Cardiac fibroblast (primary cell): Measurements from ENCODE around the gene C16orf90.

Experiments
- DNase-seq, 2 donors: peaks; one replicate each; pipeline versions ENCODE4 v3.0.0 to v3.0.0-alpha.2; 2010; ENCODE audit warnings: low read depth in 2 of 2
- H3K4me3 ChIP-seq, 2 donors: replicated peaks in 1 of 2; 1 replicate in 1 of 2; 2 replicates in 1 of 2; pipeline ENCODE4 v1.5.1; 2011; ENCODE audit warnings: low read depth in 2 of 2, low read length in 2 of 2, mild to moderate bottlenecking in 2 of 2, moderate library complexity in 1 of 2
- TF ChIP-seq, protein P1 (sequence below): IDR thresholded peaks from one replicate; pipeline ENCODE4 v1.5.1; 2011; ENCODE audit warnings: low read depth, mild to moderate bottlenecking, low read length, inconsistent platforms

C16orf90 gene

DNA sequence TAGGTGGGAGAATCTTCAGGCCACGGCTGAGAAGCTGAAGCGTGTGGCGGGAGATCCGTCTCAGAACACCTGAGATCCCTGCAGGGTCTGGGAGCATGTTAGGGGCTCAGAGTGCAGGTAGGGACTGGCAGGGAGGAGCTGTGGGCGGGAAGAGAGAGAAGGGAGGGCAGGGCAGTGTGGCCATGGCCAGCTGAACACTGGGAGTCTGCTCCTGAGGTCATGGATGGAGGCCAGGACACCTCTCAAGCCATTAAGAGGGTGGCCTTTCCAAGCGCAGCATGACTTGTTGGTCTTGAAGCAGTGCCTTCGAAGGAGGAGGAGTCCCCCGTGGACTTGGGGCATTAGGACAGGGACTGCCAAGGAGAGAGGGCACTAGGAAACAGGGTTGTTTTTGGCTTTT lies 28.1 kb downstream of the C16orf90 start:
- H3K4me3 ChIP-seq = no peak overlapping the region
- TF ChIP-seq, protein P1, sequence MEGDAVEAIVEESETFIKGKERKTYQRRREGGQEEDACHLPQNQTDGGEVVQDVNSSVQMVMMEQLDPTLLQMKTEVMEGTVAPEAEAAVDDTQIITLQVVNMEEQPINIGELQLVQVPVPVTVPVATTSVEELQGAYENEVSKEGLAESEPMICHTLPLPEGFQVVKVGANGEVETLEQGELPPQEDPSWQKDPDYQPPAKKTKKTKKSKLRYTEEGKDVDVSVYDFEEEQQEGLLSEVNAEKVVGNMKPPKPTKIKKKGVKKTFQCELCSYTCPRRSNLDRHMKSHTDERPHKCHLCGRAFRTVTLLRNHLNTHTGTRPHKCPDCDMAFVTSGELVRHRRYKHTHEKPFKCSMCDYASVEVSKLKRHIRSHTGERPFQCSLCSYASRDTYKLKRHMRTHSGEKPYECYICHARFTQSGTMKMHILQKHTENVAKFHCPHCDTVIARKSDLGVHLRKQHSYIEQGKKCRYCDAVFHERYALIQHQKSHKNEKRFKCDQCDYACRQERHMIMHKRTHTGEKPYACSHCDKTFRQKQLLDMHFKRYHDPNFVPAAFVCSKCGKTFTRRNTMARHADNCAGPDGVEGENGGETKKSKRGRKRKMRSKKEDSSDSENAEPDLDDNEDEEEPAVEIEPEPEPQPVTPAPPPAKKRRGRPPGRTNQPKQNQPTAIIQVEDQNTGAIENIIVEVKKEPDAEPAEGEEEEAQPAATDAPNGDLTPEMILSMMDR = no peak
- no peak for DNase-seq

DNA sequence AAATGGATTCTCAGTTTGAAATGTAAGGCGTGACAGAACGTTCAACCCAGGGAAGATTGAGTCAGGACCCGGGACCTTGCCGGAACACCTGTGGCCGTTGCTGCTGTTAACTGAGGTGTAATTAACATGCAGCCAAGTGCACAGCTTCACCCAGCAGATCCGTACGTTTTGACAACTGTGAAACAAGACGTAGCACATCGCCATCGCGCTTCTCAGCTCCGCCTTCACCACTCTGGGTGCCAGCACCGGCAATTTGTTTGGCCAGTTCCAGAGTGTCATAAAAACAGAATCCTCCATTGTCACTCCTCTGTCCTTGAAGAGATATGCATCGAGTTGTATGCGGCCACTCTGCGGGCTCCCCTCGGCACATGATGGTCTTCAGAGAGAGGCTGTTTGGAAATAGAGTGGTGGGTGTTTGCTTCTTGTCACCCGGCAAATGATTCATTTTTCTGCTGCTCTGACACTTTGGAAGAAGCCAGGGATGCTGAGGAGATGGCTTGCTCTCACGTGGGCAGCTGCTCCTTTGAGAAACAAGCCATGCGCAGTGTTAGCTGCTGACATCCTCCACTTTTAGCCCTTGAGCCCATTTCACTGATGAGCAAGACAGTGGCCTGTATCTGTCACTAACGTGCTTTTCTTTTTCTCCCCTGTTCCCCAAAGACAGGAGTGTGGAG lies 29.2 kb downstream of the C16orf90 start:
- no peak overlapping the region for H3K4me3 ChIP-seq
- TF ChIP-seq, protein P1 = no peak
- DNase-seq = no peak

DNA sequence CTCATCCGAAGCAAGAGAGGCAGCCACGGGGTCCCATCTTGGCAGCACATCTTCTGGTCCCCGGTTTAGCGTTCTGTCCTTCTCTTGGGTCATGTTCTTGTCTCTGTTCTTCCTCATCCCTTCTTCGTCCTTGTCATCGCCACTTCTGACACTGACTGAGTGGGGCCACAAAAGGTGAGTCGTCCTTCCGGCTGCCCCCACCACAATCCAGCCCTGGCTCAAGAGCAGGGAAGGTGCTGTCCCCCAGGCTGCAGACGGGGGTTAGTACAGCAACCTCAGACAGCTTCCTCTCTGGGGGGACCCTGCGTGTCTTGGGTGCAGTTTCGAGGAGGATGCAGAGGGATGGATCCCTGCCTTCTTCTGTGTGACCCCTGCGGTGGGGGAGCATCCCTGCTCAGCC lies 30.0 kb downstream of the C16orf90 start:
- TF ChIP-seq, protein P1 = no peak
- no peak overlapping the region for H3K4me3 ChIP-seq
- no peak for DNase-seq

DNA sequence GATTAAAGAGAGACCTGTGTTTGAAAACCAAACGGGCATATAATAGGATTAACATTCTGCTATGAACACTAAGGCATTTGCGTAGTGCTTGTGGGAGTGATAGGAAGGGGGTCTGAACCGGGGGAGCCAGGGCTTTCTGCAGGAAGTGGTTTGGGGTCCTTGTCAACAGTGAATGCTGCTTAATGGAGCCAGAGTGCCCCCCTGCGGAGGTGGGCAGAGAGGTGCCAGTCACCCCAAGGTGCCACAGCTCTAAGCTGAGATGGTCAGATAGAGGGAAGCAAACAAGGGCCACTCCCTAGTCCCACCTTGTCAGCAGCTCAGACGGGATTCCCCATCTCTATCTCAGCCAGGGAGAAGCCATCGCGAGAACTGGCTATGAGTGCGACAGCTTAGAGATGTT lies 34.1 kb downstream of the C16orf90 start:
- no peak overlapping the region for H3K4me3 ChIP-seq
- no peak for DNase-seq
- TF ChIP-seq, protein P1 = no peak

DNA sequence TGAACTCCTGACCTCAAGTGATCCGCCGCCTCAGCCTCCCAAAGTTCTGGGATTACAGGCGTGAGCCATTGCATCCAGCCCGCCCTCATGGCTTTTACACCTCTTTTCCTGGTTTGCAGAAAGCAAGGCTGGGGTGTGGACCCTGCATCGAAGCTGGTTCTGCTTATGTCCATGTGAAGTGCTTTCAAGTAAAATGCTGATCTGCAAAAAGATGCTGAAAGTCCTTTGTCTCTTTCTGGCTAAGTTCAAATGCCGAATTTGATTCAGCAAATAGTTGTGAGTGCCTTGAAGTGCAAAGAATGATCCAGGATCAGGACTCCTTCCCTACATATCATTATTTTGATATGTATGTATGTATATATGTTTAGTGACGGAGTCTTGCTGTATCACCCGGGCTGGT lies 34.7 kb downstream of the C16orf90 start:
- DNase-seq = no peak
- TF ChIP-seq, protein P1 = no peak
- no peak overlapping the region for H3K4me3 ChIP-seq

DNA sequence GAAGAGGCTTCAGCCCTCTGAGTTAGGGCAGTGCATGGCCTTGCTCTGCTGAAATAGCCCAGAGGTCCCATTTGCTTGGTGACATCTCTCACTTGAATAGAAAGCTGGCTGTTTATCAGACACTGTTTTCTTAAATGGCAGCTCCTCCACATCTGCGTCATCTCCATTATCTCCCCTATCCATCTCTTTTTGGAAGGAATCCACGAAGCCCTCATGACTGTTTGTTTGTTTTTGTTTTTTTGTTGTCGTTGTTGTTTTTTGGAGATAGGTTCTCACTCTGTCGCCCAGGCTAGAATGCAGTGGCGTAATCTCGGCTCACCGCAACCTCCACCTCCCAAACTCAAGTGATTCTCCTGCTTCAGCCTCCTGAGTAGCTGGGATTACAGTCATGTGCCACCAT lies 35.2 kb downstream of the C16orf90 start:
- TF ChIP-seq, protein P1 = no peak
- no peak for DNase-seq
- H3K4me3 ChIP-seq = no peak overlapping the region
